Kidney (tissue), 14 donors: ENCODE results near the gene INPP4A. TPM values are rescaled to one million over a fixed set of nuclear protein-coding genes. Genes with fewer than 3 reads are reported as not detected.

Experiments used
- DNase-seq, 5 donors: peaks; one replicate each; pipeline ENCODE4 v3.0.0-alpha.2; 2013 to 2020
- FAIRE-seq: peaks from 2 replicates; lab custom pipeline; 2012; peaks lifted over from hg19 to GRCh38; lab: Jason Lieb, UNC
- H3K27ac ChIP-seq, 2 donors: one replicate each; pipeline ENCODE4 v1.7.0; 2013; ENCODE audit warnings: low read depth in 2 of 2, low read length in 2 of 2, inconsistent platforms in 1 of 2
- H3K27me3 ChIP-seq: one replicate; pipeline ENCODE4 v1.7.1; 2013; ENCODE audit warnings: low read length, inconsistent platforms; ENCODE audit not compliant: control insufficient read depth, insufficient read depth
- H3K36me3 ChIP-seq, 3 donors: one replicate each; pipeline versions ENCODE4 v1.7.0 to v1.7.1; 2013; ENCODE audit warnings: low read length in 3 of 3, control low read depth in 1 of 3, inconsistent platforms in 1 of 3; ENCODE audit not compliant: insufficient read depth in 3 of 3, control insufficient read depth in 2 of 3
- H3K4me1 ChIP-seq, 3 donors: one replicate each; pipeline versions ENCODE4 v1.7.0 to v1.7.1; 2013; ENCODE audit warnings: low read length in 3 of 3, inconsistent platforms in 1 of 3, low read depth in 1 of 3; ENCODE audit not compliant: control insufficient read depth in 2 of 3, insufficient read depth in 2 of 3
- H3K4me3 ChIP-seq, 3 donors: one replicate each; pipeline versions ENCODE4 v1.7.0 to v1.8.1; 2013; ENCODE audit warnings: low read length in 3 of 3, control low read depth in 1 of 3, inconsistent platforms in 1 of 3
- H3K9ac ChIP-seq, 3 donors: one replicate each; pipeline versions ENCODE4 v1.7.0 to v1.7.1; 2013; ENCODE audit warnings: low read length in 3 of 3, control low read depth in 1 of 3, inconsistent platforms in 1 of 3
- H3K9me3 ChIP-seq, 3 donors: one replicate each; pipeline versions ENCODE4 v1.7.0 to v1.7.1; 2013; ENCODE audit warnings: low read length in 3 of 3, control low read depth in 1 of 3, inconsistent platforms in 1 of 3; ENCODE audit not compliant: control insufficient read depth in 2 of 3, insufficient read depth in 1 of 3
- intact Hi-C: fragments of 100-400 bp; cut with DNase I; formaldehyde crosslinking; loops from one replicate; pipeline ENCODE4 v1.11.1; 2022
- polyA plus RNA-seq: library from polyadenylated mRNA; stranded (reverse); fragments of 350-450 nt; fragmentation: Illumina TruSeq; extraction: RNeasy Lipid Tissue Mini Kit (QIAGEN cat#74804); gene quantifications from one replicate; pipeline ENCODE4 v1.2.3, GENCODE V29; 2014; ENCODE audit warnings: low read depth, low replicate concordance; ENCODE audit not compliant: insufficient read depth
- total RNA-seq: library from RNA; stranded (reverse); fragmentation: NEBNext Ultra II Directional; extraction: Animal tissue kit (Norgen Biotek cat#: 25700); gene quantifications from one replicate; pipeline ENCODE4 v1.2.1, GENCODE V29; 2021
- TF ChIP-seq, protein P1 (sequence below): IDR thresholded peaks from 3 replicates; pipeline ENCODE4 v1.5.1; 2012; ENCODE audit warnings: mild to moderate bottlenecking, moderate library complexity, borderline replicate concordance; ENCODE audit not compliant: insufficient read depth; ENCODE audit errors: extremely low read depth
- donor health status: control.
- donor health status: control.
- donor health status: control.
- donor health status: control.
- donor health status: control.
- donor health status: DM: yes; HTN: yes; CAD: no.
- donor health status: Normal renal cell carcinoma (clear cell type).

INPP4A gene
- total and polyA plus RNA-seq, 2 donors from 2014 or later, result 4.1 to 27.9 TPM

DNA sequence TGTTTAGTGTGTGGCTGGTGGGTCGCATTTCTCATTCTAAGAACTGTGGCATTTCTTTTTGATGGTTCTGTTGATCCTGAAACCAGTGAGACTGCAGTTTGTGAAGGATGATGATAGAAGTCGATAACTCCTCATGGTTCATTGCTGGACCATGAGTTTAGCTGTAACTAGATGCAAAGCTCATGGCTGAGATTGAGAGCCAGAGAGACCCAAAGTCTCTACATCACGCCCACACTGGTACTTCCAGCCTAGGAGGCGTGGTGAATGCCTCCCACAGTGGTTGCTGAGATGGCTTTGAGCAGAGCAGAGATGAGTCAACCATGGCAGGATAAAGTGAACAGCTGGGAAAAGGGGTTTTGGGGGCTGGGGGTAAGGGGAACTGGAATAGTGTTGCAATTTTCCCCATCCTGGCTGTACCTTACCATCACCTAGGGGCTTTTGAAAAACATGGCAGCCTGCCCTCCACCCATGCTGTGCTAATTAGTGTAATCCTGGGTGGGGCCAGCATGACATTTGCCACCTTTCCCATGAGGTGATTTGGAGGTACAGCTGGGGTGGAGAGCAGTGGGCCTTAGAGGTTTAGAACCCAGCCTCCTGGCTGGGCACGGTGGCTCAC is 24.1 kb downstream of the INPP4A start:
- DNase-seq (peak in 3 of 5 donors; percentile 28 to 54 (median 50)), FAIRE-seq (no peak)
- Histone ChIP-seq H3K9me3 (no peaks in the 10 kb centered on the region), H3K27me3 (no peaks in the 10 kb centered on the region), H3K36me3 (no peaks in the 10 kb centered on the region), H3K9ac (no peak overlapping the region), H3K4me1 (peaks cover 0 to 16% (median 9%) of the 10 kb centered on the region in 3 donors), H3K4me3 (no peak overlapping the region), H3K27ac (no peak overlapping the region)
- TF ChIP-seq, protein P1, sequence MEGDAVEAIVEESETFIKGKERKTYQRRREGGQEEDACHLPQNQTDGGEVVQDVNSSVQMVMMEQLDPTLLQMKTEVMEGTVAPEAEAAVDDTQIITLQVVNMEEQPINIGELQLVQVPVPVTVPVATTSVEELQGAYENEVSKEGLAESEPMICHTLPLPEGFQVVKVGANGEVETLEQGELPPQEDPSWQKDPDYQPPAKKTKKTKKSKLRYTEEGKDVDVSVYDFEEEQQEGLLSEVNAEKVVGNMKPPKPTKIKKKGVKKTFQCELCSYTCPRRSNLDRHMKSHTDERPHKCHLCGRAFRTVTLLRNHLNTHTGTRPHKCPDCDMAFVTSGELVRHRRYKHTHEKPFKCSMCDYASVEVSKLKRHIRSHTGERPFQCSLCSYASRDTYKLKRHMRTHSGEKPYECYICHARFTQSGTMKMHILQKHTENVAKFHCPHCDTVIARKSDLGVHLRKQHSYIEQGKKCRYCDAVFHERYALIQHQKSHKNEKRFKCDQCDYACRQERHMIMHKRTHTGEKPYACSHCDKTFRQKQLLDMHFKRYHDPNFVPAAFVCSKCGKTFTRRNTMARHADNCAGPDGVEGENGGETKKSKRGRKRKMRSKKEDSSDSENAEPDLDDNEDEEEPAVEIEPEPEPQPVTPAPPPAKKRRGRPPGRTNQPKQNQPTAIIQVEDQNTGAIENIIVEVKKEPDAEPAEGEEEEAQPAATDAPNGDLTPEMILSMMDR, result no peak
- intact Hi-C loops, result no loop called here

DNA sequence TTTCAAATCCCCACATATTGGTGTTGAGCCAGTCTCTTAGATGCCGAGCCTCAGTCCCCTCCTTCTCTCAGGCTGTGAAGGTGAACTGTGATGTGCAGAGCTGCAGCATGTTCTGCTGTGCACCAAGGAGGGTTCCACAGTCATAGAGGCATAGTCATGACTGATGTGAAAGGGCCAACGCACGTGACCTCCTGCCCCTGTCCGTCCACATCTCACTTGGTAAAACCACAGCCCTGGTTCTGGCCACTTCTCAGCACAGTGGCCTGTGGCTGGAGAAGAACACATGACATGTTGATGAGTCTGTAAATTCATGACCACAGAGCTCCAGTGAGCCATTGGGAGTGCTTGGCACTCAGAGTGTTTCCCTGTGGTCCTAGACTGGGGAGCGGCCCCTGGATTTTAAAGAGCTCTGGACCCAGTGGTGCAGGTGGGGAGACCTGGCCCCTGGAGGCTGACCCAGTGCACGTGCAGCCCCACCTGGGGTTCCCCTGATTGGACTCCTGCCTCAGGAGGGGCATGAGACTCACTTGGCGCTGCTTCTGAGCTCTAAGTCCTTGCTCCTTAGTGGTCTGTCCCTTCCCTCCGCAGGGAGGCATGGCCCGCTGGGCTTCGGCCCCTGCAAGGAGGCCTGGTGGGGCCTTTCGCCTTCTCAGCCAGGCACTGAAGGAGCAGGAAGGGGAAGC is 25.3 kb downstream of the INPP4A start:
- H3K4me1 ChIP-seq, result peaks cover 0 to 16% (median 9%) of the 10 kb centered on the region in 3 donors

DNA sequence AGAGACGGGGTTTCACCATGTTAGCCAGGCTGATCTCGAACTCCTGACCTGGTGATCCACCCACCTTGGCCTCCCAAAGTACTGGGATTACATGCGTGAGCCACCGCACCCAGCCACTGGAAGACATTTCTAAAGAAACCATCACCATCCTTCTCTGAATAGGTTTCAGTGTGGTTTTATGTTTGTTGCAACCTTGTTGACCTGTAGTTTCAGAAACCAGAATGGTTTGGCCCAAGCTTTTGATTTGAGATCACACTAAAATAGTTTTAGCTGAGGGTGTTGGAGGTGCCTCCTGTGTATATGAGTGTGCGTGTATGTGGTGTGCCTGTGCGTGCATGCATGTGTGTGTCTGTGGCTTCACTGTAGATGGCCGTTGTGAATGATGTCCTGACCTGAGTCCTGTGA is 26.2 kb downstream of the INPP4A start:
- no peaks in the 10 kb centered on the region for H3K36me3 ChIP-seq
- peaks cover 0 to 12% (median 4%) of the 10 kb centered on the region in 3 donors for H3K4me1 ChIP-seq
- DNase-seq, result no peak
- no peak overlapping the region for H3K4me3 ChIP-seq
- H3K27ac ChIP-seq, result no peak overlapping the region
- H3K9ac ChIP-seq, result no peak overlapping the region
- H3K27me3 ChIP-seq, result no peaks in the 10 kb centered on the region
- intact Hi-C loops, result no loop called here
- H3K9me3 ChIP-seq, result no peaks in the 10 kb centered on the region
- FAIRE-seq, result no peak
- TF ChIP-seq, protein P1, result no peak

More for the DNA sequence above, 25.3 kb downstream of the INPP4A start:
- FAIRE-seq (no peak), DNase-seq (no peak)
- H3K9me3 ChIP-seq, result no peaks in the 10 kb centered on the region
- no peak overlapping the region for H3K9ac ChIP-seq
- no peaks in the 10 kb centered on the region for H3K27me3 ChIP-seq
- TF ChIP-seq, protein P1, result no peak
- no peaks in the 10 kb centered on the region for H3K36me3 ChIP-seq
- no peak overlapping the region for H3K27ac ChIP-seq
- intact Hi-C loops, result no loop called here
- no peak overlapping the region for H3K4me3 ChIP-seq
